NCI-H345 treated with DMSO at 0.1 percent for 48 hours (cell line): ENCODE measurements around the gene LIMK2.
"Not testable (repeated sequence)": the region's sequence is repeated elsewhere in the genome, so short reads cannot be mapped to it uniquely, and the experiment has no call there.

Experiments
- DNase-seq: peaks from one replicate; lab custom pipeline; 2025; ENCODE audit not compliant: unreplicated experiment; lab: John Stamatoyannopoulos, UW

LIMK2 gene

DNA sequence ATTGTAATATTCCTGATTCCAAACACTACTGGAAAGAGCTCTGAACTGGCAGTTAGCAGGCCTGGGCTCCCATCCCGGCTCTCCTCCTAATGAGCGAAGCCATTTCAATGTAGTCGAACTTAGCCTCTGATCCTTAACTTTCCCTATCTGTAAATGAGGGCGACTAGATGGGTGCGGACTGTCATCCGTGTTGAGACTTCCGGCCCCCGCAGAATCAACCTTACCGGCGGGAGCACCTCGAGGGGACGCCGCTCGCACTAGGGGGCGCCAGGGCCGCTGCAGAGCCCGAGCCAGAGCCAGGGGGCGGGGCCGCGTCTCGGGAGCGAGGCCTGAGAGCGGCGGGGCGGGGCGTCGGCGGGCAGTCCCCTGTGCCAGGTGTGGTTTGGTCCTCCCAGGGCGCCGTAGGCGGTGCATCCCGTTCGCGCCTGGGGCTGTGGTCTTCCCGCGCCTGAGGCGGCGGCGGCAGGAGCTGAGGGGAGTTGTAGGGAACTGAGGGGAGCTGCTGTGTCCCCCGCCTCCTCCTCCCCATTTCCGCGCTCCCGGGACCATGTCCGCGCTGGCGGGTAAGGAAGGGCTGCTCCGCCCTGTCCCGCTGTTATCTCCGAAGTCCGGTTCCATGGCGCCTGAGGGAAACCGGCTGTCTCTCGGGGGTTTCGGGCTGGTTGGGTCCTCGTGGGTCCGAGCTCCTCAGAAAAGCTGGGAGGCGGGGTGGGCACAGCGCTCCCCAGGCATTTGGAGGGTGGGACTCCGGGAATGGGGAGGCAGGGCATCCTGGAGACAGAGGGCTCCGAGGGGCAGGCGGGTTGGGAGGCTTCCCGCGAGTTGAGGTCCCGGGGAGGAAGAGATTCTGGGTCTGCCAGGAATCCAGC is at the start of gene LIMK2:
Gene LIMK2, plus strand, starts transcription at position 437 of the 869 bp plus-strand sequence. Its CDS starts 111 bp downstream, at position 548.
- peak; percentile 79 for DNase-seq

DNA sequence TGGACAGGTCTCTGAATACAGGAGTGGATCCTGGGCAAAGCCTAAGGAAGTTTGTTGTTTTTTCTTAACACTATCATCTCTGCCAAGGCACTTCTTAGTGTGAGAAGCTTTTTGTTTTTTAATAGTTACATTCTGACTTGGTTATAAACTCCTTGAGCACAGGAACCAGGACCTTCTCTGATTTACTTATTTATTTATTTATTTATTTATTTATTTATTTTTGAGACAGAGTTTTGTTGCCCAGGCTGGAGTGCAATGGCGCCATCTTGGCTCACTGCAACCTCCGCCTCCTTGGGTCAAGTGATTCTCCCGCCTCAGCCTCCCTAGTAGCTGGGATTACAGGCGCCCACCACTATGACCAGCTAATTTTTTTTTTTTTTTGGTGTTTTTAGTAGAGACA is 41.1 kb upstream of the LIMK2 start:
- DNase-seq = no peak

DNA sequence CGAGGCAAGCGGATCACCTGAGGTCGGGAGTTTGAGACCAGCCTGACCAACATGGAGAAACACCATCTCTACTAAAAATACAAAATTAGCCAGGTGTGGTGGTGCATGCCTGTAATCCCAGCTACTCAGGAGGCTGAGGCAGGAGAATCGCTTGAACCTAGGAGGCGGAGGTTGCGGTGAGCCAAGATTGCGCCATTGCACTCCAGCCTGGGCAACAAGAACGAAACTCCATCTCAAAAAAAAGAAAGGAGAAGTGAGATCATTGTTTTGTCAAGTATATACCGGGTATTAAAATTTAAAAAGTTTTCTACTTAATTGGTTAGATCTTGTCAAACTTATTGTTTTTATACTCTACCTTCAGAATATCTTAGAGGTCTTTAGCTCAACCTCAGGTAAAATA is 40.4 kb upstream of the LIMK2 start:
- not testable (repeated sequence) for DNase-seq

DNA sequence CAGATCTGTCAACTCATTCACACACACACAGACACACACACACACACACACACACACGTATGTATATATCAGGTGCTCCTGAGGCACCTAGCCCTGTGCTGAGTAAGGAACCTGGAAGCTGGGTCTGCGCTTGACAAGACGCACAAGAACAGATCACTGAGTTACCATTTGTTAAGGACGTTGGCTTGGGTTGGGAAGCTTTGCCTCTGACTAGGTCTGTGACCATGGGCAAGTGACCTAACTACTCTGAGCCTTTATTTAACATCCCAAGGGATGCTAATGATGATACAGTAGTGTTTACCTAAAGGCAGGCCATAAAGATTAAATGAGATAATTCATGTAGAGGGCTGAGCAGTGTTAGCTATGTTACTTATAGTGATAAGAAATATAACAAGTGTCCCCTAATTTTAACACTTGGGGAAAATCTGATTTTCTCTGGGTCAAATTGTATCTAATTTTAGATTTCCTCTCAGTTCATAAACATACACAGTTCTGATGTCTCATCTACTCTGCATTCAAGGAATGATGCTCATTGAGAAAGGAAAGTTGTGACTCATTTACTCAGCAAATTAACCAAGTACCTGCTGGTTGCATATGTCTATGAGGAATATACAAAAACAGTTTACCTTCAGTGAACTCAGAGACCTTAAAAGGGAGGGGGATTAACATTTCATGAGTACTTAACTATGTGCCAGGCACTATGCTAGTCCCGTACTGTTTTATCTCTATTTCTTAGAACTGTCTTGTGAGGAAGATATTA is 38.5 kb upstream of the LIMK2 start:
- no peak for DNase-seq

DNA sequence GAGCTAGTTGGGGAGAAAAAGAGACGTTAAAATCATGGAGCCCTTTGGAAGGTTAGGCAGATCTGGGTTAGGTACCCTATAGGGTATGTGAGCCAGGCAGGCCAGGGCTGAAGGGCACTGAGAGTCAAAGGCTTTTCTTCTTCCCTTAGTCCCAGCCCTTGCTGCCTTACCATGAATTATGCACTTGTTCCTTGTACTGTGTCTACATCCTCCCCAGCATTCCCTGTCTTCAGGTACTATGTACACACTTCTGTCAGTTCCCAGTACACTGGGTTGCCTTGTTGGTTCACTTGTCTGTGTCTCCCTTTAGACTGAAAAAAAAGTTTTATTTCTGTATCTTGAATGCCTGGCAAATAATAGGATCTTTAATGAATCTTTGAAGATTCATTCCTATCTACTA is 35.2 kb upstream of the LIMK2 start:
- no peak for DNase-seq

DNA sequence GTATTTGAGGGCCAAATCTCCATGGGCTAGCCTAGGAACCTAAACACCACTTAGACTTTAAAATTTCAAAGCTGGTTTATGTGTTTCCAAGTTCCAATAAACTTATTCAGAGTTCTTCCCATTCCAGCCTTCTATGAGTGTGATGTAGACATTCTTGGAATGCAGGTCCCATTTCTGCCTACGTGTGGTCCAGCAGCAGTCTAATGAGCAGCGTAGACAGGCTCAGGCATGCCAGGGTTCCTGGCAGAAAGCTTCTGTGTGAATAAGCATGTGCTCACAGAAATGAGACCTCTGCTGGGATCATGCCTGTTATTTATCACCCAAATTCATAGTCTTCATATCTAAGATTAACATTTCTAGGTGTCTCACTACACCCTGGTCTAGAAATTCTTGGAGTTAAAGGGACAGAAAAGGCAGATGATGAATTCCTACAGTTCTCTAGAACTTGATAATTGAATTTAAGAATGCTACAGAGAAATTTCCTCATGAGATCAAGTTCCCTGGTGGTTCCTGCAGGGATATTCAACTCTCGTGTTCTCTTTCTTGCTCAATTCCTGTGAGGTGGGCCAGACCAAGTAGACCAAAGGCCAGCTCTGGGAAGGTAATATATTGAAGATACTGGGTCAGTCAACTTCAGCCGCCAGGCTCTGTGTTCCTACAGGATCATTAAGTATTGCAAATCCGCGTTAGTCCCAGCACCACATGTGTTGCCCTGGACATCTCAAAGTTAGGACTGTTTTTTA is 34.5 kb upstream of the LIMK2 start:
- DNase-seq = no peak

DNA sequence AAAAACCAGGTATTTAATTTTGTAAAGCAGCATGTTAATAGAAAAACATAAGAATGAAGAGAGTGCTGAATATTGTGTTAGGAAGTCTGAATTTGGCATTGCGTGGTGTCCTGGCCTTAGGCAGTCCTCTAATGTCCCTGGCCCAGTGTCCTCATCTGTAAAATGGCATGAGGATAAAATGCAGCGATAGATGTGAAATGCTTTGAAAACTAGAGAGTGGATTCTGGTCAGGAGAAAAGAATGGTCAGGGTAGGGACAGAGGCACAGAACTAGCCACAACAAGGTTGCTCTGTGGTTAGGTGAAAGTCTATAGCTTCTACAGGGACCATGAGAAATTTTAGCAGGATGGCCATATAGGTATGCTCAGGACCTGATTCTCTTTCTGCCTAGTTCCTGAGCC is 33.2 kb upstream of the LIMK2 start:
- no peak for DNase-seq

DNA sequence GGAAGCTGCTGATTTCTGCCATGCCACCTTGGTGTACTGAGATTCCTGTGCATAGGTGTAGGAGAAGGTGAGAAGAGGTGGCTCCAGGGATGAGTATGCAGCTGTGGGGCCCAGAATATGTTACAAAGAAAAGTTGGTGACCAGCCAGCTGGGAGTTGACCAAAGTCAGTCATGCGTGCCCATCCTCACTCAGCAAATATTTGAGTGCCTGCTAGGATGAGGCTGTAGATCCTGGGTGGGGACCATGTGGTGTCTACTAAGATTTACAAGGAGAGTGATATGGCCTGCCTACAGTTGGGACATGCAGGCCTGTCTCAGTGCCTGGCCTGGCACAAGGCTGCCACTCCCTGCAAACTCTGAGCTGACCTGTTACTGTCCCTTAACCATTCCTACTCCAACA is 32.8 kb upstream of the LIMK2 start:
- DNase-seq = no peak

DNA sequence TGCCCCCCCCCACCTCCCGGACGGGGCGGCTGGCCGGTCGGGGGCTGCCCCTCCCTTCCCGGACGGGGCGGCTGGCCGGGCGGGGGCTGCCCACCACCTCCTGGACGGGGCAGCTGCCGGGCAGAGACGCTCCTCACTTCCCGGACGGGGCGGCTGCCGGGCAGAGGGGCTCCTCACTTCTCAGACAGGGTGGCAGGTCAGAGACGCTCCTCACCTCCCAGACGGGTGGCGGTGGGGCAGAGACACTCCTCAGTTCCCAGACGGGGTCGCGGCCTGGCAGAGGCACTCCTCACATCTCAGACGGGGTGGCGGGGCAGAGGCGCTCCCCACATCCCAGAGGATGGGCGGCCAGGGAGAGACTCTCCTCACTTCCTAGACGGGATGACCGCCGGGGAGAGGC is 28.1 kb upstream of the LIMK2 start:
- DNase-seq = no peak

DNA sequence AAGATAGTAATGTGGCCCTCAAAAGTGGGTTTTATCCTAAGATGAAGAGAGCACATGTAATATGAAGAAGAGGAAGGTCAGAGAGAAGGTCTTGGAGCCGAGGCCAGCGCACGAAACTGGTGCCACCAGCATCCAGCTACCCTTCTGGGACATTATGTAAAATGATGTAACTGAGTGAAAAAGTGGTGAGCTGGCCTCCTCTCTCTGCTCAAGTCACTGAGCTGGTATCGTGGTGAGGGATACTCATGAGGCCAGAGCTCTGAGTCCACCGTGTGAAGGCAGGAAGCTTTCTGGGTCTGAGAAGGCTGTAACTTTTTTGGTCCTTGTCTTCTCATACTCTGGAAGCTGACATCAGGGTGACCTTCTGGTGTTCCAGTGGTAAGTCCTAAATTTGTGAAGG is 27.0 kb upstream of the LIMK2 start:
- no peak for DNase-seq

DNA sequence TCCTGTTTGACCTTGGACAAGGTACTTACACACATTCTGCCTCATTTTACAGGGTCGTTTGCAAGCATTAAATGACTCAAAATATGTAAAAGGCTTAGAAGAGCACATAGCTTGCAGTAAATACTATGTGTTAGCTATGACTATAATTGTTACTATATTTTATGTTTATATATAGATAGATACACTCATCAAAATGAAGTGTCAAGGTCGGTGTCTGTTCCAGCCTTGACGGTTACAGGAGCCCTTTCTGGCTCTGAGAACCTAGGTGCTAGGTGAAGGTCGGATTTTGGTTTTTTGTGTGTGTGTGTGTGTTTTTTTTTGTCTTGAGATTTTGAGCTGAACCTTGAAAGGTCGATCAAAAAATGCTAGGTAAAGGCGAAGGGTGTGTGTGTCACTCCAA is 24.5 kb upstream of the LIMK2 start:
- no peak for DNase-seq

DNA sequence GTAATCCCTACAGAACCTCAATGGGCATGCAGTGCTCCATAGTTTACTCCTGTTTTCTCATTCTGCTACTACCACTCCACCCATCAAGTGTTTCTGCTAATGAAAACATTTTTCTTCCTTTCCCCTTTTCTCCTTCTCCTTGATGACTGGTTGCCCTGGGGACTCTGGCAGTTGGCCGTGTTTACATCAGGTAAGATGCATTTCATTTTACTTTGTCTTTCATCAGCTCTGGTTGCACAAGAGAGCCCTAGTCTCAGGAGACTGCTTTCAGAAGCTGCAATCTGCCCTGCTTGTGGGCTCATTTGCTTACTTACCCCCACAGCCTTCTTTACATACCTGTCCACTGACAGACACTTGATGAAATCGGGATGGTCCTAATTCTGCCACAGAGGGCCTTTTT is 19.6 kb upstream of the LIMK2 start:
- DNase-seq = no peak

DNA sequence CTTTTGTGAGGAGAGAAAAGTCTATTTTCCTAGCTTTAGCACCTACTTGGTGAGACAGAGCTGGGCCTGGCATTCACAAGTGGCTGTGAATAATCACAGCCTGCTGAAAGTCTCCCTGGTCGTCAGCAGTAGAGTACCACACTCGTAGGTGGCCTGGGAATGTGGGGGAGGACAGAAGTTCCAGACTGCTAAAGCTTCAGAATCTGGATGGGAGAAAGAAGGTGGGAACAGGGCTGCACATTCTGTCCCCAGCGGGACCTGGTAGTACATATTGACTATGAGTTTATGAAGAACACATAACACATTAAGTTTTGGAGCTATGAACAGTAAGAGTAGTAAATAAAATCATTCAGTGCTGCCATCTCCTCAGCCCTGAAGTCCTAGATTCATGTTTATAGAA is 19.0 kb upstream of the LIMK2 start:
- no peak for DNase-seq

DNA sequence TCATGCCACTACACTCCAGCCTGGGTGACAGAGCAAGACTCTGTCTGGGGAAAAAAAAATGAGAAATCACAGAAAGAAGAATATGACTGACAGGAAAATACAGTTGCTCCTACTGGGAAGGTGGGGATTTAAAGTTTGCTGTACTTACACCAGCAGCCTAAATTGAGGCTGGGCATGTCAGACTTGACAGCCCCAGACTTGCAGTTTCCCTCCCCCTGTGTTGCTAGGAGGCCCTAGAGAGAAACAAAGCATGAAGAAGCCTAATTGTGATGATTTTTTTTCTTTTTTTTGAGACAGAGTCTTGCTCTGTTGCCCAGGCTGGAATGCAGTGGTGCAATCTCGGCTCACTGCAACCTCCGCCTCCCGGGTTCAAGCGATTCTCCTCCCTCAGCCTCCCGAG is 17.4 kb upstream of the LIMK2 start:
- not testable (repeated sequence) for DNase-seq

DNA sequence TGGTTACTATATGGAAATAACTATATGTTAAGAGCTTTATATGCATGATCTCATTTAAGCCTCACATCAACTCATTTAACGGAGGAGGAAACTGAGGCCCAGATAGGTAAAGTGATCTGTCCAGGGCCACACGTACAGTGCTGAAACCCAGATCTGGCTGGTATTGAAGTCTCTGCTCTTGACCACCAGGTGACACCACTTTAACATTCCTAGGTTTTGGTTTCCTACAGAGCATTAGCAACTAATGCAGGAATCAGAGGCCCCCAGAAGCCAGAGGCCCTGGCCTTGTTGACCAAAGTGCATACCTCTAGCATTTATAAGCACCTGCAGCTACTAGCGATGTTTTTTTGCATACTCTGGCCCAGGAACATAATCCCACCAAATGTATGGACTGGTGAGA is 12.9 kb upstream of the LIMK2 start:
- DNase-seq = no peak

DNA sequence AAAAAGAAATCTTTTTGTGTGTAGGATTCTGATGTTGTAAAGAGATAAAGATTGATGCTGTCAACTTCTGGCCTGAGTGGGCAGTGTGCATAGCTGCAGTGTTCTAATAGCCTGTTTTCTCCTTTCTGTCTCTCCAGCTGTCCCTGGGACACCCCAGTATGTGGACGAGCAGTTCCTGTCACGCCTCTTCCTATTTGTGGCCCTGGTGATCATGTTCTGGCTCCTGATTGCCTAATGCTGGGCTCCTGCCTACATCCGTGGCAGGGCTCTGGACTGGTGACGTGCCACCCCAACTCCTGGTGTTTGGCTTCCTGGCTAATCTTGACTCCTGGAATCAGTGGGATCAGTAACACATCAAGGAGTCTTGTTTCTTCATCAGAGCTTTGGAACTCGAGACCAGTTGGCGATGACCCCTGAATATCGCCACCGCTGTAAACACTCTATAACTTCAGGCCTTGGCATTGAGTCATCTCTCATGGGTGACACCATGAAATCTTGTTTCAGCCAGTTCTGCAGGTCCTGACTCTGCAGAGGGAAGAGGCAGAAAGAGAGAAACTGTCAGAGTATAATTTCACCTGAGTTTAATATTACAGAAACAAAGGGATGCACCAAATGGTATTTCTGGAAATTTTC is 7.6 kb upstream of the LIMK2 start:
- not testable (repeated sequence) for DNase-seq

DNA sequence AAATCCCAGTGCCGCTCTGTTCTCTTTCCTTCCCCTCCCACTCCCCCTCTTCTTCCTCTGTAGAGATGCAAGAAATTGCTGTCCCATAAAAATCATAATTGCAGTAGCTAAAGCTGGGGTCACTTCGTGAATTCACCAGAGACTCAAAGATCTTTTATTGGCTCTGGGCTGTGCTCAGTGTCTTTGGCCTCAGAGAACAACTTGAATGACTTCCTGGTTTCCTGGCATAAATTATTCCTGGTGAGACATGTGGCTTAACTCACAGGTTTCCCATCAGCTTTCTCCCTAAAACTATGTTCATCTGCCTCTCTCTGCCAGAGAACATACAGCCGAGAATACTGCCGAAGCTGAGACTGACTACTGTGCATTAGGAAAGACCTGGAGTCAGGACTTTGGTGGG is 7.0 kb upstream of the LIMK2 start:
- not testable (repeated sequence) for DNase-seq

DNA sequence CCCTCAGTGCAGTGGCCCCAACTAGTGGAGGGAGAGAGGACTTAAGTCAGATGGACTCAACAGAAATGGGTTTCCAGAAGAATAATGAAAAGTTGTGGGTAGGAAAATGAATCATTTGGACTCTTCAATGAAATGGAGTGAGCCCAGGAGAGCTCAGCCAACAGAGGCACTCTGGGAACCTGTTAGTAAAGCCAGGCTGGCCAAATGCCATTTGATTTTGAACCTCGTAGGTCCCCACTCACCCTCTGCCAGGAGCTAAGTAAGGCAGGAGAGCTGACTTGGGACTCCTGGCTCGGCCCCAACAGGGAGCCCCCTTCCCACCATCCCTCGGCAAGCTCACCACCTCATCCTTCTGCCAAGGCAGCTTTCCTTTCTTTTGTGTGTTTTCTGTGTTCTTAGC is 5.6 kb upstream of the LIMK2 start:
- not testable (repeated sequence) for DNase-seq

DNA sequence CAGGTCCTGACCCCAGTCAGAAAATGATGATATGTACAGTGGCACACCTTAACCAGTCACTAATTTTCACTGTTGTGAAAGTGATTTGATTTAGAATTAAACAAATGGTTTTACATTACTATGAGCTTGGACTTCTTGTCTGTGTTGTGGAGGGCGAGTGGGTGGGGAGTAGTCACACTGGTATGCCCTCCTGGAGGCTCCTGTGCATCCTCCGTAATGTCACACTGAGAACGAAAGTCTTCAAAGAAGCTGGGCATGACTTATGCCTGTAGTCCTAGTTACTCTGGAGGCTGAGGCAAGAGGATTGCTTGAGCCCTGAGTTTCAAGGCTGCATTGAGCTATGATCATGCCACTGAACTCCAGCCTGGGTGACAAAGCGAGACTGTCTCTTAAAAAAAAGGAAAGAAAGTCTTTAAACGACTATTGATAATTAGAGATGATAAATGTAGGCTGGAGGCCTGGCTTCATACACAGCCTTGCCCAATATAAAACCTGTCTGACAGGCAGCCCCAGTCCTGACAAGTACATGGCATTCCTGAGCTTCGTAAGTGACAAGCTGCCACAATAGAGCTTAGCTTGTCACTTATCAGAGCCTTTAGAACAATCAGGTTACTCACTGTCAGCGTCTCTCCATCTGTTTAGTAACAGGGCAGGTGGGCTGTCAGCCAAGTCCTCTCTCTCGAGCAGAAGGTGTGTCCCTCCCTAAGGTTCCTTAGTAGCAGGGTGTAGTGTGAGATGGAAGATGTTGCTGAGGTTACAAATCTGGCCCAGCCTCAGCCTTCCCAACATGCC is 5.0 kb upstream of the LIMK2 start:
- DNase-seq = no peak
